ENCODE results near the gene RPS6KA4. TPM values are rescaled to one million over a fixed set of nuclear protein-coding genes. Genes with fewer than 3 reads are reported as not detected.

RPS6KA4 gene
- total RNA-seq, 1 experiment from 2014 or later: 148 TPM

DNA sequence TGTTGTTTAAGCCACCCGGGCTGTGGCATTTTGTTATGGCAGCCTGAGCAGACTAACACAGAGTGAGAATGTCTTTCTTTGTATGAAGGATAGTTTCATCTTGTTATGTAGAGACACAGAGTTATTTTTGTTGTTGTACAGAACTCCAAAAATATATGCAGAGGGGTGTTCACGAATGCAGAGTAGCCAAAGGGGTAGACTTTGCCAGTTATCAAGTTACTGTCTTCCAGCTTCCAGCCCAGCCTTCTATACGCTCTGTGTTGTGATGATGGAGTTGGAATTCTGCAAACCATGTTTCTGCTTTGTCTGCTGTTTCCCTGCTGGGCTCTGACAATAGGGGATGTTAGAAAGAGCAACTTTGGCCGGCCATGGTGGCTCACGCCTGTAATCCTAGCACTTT lies 44.1 kb downstream of the RPS6KA4 start:
- DNase-seq: no peak
- Histone ChIP-seq H3F3A (ENCODE audit: low read length, unreplicated experiment) (no peaks in the 10 kb centered on the region), H4K20me1 (ENCODE audit: low read length) (no peaks in the 10 kb centered on the region), H3K4me1 (ENCODE audit: insufficient read depth, low read length) (peaks cover 10% of the 10 kb centered on the region), H3K79me2 (ENCODE audit: low read length) (no peaks in the 10 kb centered on the region), H2AFZ (ENCODE audit: low read length) (no peak overlapping the region), H3K27ac (ENCODE audit: low read length) (no peak overlapping the region), H3K36me3 (ENCODE audit: low read depth, low read length) (no peaks in the 10 kb centered on the region), H3K4me3 (ENCODE audit: low read length) (no peak overlapping the region), H3K9ac (ENCODE audit: low read length) (no peak overlapping the region), H3K27me3 (ENCODE audit: low read length) (0 out of 2 replicates have a peak, but pooled peaks cover 9% of the 10 kb centered on the region), H3K9me2 (replicated peaks; ENCODE audit: low read length) (no peaks in the 10 kb centered on the region), H3K4me2 (ENCODE audit: low read length) (no peak overlapping the region), H3K9me3 (ENCODE audit: low read length) (no peaks in the 10 kb centered on the region)
- no peak for TF ChIP-seq EZH2phosphoT487 (IDR thresholded peaks at IDR 0.05; ENCODE audit: borderline replicate concordance, low read length)
- TF ChIP-seq EZH2 (IDR thresholded peaks at IDR 0.05; ENCODE audit: low read length, unreplicated experiment): no peak
- TF ChIP-seq, protein P1, sequence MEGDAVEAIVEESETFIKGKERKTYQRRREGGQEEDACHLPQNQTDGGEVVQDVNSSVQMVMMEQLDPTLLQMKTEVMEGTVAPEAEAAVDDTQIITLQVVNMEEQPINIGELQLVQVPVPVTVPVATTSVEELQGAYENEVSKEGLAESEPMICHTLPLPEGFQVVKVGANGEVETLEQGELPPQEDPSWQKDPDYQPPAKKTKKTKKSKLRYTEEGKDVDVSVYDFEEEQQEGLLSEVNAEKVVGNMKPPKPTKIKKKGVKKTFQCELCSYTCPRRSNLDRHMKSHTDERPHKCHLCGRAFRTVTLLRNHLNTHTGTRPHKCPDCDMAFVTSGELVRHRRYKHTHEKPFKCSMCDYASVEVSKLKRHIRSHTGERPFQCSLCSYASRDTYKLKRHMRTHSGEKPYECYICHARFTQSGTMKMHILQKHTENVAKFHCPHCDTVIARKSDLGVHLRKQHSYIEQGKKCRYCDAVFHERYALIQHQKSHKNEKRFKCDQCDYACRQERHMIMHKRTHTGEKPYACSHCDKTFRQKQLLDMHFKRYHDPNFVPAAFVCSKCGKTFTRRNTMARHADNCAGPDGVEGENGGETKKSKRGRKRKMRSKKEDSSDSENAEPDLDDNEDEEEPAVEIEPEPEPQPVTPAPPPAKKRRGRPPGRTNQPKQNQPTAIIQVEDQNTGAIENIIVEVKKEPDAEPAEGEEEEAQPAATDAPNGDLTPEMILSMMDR (conservative IDR thresholded peaks at IDR 0.05; ENCODE audit: low read depth, low read length): no peak
- ChIA-PET CTCF (no interaction called here), POLR2A (ENCODE audit: unreplicated experiment) (no interaction called here)
- ATAC-seq: no peak
- intact Hi-C loops (cut with micrococcal nuclease): no loop called here
- BruUV-seq (replicated peaks): no TSS peak

DNA sequence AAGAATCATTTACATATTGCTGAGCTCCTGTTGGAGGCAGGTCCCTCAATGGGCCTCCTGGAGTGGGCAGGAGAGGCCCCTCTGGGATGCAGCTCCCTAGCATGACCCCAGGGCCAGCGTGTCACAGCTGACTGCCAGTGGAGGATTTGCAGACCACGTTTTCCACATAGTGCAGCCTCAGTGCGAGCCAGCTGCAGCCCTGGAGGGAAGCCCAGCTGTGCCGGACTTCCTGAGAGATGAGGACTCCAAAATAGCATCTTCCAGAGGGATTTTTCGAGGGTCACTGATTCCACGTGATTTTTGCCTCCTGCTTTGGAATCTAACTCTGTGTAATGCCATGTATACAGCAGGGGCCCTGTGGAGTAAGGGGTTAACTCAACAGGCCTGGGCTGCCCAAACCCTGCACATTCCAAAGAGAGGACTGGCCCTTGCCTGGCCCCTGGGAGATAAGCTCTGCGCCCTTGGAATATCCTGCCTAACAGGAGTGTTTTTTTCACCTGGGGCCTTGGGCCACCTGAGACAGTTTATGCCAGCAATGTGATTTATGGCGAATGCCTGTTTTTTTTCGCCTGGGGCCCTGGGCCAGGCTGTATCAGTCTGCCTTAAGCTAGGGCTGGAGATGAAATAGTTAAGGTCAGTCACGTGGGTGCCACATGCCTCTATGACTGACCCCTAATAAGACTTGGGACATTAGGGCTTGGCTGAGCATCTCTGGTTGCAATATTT lies 47.4 kb downstream of the RPS6KA4 start:
- ATAC-seq (no peak), DNase-seq (no peak)
- no peak overlapping the region for H3K9ac ChIP-seq (ENCODE audit: low read length)
- ChIA-PET POLR2A (ENCODE audit: unreplicated experiment) (no interaction called here), CTCF (no interaction called here)
- no peak overlapping the region for H3K4me2 ChIP-seq (ENCODE audit: low read length)
- intact Hi-C loops (cut with micrococcal nuclease): no loop called here
- no peaks in the 10 kb centered on the region for H3K9me2 ChIP-seq (replicated peaks; ENCODE audit: low read length)
- TF ChIP-seq EZH2phosphoT487 (IDR thresholded peaks at IDR 0.05; ENCODE audit: borderline replicate concordance, low read length): no peak
- no peak for TF ChIP-seq EZH2 (IDR thresholded peaks at IDR 0.05; ENCODE audit: low read length, unreplicated experiment)
- TF ChIP-seq, protein P1 (conservative IDR thresholded peaks at IDR 0.05; ENCODE audit: low read depth, low read length): no peak
- H3F3A ChIP-seq (ENCODE audit: low read length, unreplicated experiment): no peaks in the 10 kb centered on the region
- H3K4me3 ChIP-seq (ENCODE audit: low read length): no peak overlapping the region
- no TSS peak for BruUV-seq (replicated peaks)
- no peak overlapping the region for H3K27ac ChIP-seq (ENCODE audit: low read length)
- H3K36me3 ChIP-seq (ENCODE audit: low read depth, low read length): no peaks in the 10 kb centered on the region
- no peaks in the 10 kb centered on the region for H4K20me1 ChIP-seq (ENCODE audit: low read length)
- H3K9me3 ChIP-seq (ENCODE audit: low read length): no peaks in the 10 kb centered on the region
- H3K27me3 ChIP-seq (ENCODE audit: low read length): 0 out of 2 replicates have a peak, but pooled peaks cover 9% of the 10 kb centered on the region
- no peak overlapping the region for H2AFZ ChIP-seq (ENCODE audit: low read length)
- no peaks in the 10 kb centered on the region for H3K4me1 ChIP-seq (ENCODE audit: insufficient read depth, low read length)
- H3K79me2 ChIP-seq (ENCODE audit: low read length): no peaks in the 10 kb centered on the region

DNA sequence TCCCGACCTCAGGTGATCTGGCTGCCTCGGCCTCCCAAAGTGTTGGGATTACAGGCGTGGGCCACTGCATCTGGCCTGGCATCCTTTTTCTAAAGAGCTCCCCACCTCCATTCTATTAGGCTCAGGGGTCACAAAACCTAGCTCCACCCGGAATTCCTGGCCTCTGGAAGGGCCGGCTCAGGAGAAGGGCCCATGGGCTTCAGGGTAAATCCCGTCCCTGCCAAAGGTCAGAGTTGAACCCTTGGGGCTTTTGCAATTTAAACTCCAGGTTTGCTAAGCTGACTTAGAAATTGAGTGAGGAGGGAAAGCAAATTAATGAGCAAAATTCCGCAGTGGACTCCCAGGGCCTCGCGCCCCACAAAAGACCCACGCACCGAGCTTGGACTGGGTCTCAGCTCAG lies 48.3 kb downstream of the RPS6KA4 start:
- intact Hi-C loops (cut with micrococcal nuclease): no loop called here
- no peak overlapping the region for H3K4me2 ChIP-seq (ENCODE audit: low read length)
- H3K4me1 ChIP-seq (ENCODE audit: insufficient read depth, low read length): no peaks in the 10 kb centered on the region
- no peaks in the 10 kb centered on the region for H3K36me3 ChIP-seq (ENCODE audit: low read depth, low read length)
- ChIA-PET POLR2A (ENCODE audit: unreplicated experiment) (no interaction called here), CTCF (interaction anchor here (0.6 kb wide), 1 partner anchor 51 kb away, joined by 3 read pairs; no protein-coding TSS in a partner anchor)
- no peak overlapping the region for H3K9ac ChIP-seq (ENCODE audit: low read length)
- 0 out of 2 replicates have a peak, but pooled peaks cover 9% of the 10 kb centered on the region for H3K27me3 ChIP-seq (ENCODE audit: low read length)
- no peaks in the 10 kb centered on the region for H3F3A ChIP-seq (ENCODE audit: low read length, unreplicated experiment)
- H4K20me1 ChIP-seq (ENCODE audit: low read length): no peaks in the 10 kb centered on the region
- TF ChIP-seq EZH2 (IDR thresholded peaks at IDR 0.05; ENCODE audit: low read length, unreplicated experiment): no peak
- no peak for TF ChIP-seq EZH2phosphoT487 (IDR thresholded peaks at IDR 0.05; ENCODE audit: borderline replicate concordance, low read length)
- H3K4me3 ChIP-seq (ENCODE audit: low read length): no peak overlapping the region
- no peak overlapping the region for H2AFZ ChIP-seq (ENCODE audit: low read length)
- H3K79me2 ChIP-seq (ENCODE audit: low read length): no peaks in the 10 kb centered on the region
- ATAC-seq (no peak), DNase-seq (no peak)
- H3K27ac ChIP-seq (ENCODE audit: low read length): no peak overlapping the region
- no peaks in the 10 kb centered on the region for H3K9me2 ChIP-seq (replicated peaks; ENCODE audit: low read length)
- H3K9me3 ChIP-seq (ENCODE audit: low read length): no peaks in the 10 kb centered on the region
- BruUV-seq (replicated peaks): no TSS peak

Data from PC-3 (cell line).